ENCODE results near the gene DESI1. TPM values are rescaled to one million over a fixed set of nuclear protein-coding genes. Genes with fewer than 3 reads are reported as not detected.
"Not testable (repeated sequence)": the region's sequence is repeated elsewhere in the genome, so short reads cannot be mapped to it uniquely, and the experiment has no call there.

The DESI1 gene
- 17.9 TPM for total RNA-seq

- no peak for FAIRE-seq
- DNase-seq (ENCODE audit: low spot score in 2 of 2): no peak
Measured at GRCh38 chr22:41620589-41621098, at the start of gene DESI1. Gene DESI1, minus strand, starts transcription at chr22:41621043. Its CDS starts 204 bp downstream, at chr22:41620839.

- FAIRE-seq: no peak
- DNase-seq (ENCODE audit: low spot score in 2 of 2): no peak
Measured at GRCh38 chr22:41668971-41669911, 48.4 kb upstream of the DESI1 start.

- FAIRE-seq (no peak), DNase-seq (ENCODE audit: low spot score in 2 of 2) (no peak)
Measured at GRCh38 chr22:41664951-41665350, 44.1 kb upstream of the DESI1 start.

GRCh38 chr22:41664490-41664889 is 43.6 kb upstream of the DESI1 start:
- FAIRE-seq: no peak
- no peak for DNase-seq (ENCODE audit: low spot score in 2 of 2)

GRCh38 chr22:41663594-41663993 is 42.8 kb upstream of the DESI1 start:
- FAIRE-seq; DNase-seq (ENCODE audit: low spot score in 2 of 2): not testable (repeated sequence)

- DNase-seq (ENCODE audit: low spot score in 2 of 2) (no peak), FAIRE-seq (no peak)
Measured at GRCh38 chr22:41661713-41662112, 40.9 kb upstream of the DESI1 start.

GRCh38 chr22:41661088-41661487 is 40.2 kb upstream of the DESI1 start:
- DNase-seq (ENCODE audit: low spot score in 2 of 2): no peak

GRCh38 chr22:41660416-41660815 is 39.6 kb upstream of the DESI1 start:
- no peak for DNase-seq (ENCODE audit: low spot score in 2 of 2)
- no peak for FAIRE-seq

More at GRCh38 chr22:41661088-41661487, 40.2 kb upstream of the DESI1 start:
- FAIRE-seq: no peak

- FAIRE-seq (no peak), DNase-seq (ENCODE audit: low spot score in 2 of 2) (no peak)
Measured at GRCh38 chr22:41659941-41660340, 39.1 kb upstream of the DESI1 start.

- DNase-seq (ENCODE audit: low spot score in 2 of 2): no peak
Measured at GRCh38 chr22:41658869-41659268, 38.0 kb upstream of the DESI1 start.

GRCh38 chr22:41657709-41658108 is 36.9 kb upstream of the DESI1 start:
- no peak for FAIRE-seq
- DNase-seq (ENCODE audit: low spot score in 2 of 2): no peak

More at GRCh38 chr22:41658869-41659268, 38.0 kb upstream of the DESI1 start:
- no peak for FAIRE-seq

- FAIRE-seq (no peak), DNase-seq (ENCODE audit: low spot score in 2 of 2) (no peak)
Measured at GRCh38 chr22:41656556-41656955, 35.7 kb upstream of the DESI1 start.

GRCh38 chr22:41654322-41654721 is 33.5 kb upstream of the DESI1 start:
- no peak for DNase-seq (ENCODE audit: low spot score in 2 of 2)
- no peak for FAIRE-seq

GRCh38 chr22:41650821-41651220 is 30.0 kb upstream of the DESI1 start:
- FAIRE-seq: no peak

GRCh38 chr22:41650229-41650628 is 29.4 kb upstream of the DESI1 start:
- DNase-seq (ENCODE audit: low spot score in 2 of 2): no peak
- FAIRE-seq: no peak

More at GRCh38 chr22:41650821-41651220, 30.0 kb upstream of the DESI1 start:
- no peak for DNase-seq (ENCODE audit: low spot score in 2 of 2)

GRCh38 chr22:41648432-41648831 is 27.6 kb upstream of the DESI1 start:
- no peak for FAIRE-seq
- no peak for DNase-seq (ENCODE audit: low spot score in 2 of 2)

- DNase-seq (ENCODE audit: low spot score in 2 of 2) (no peak), FAIRE-seq (no peak)
Measured at GRCh38 chr22:41647771-41648170, 26.9 kb upstream of the DESI1 start.

GRCh38 chr22:41642331-41643110 is 21.7 kb upstream of the DESI1 start:
- DNase-seq (ENCODE audit: low spot score in 2 of 2): no peak
- FAIRE-seq: no peak

GRCh38 chr22:41641854-41642253 is 21.0 kb upstream of the DESI1 start:
- no peak for FAIRE-seq

GRCh38 chr22:41638748-41639147 is 17.9 kb upstream of the DESI1 start:
- no peak for DNase-seq (ENCODE audit: low spot score in 2 of 2)
- FAIRE-seq: no peak

More at GRCh38 chr22:41641854-41642253, 21.0 kb upstream of the DESI1 start:
- no peak for DNase-seq (ENCODE audit: low spot score in 2 of 2)

GRCh38 chr22:41638124-41638523 is 17.3 kb upstream of the DESI1 start:
- FAIRE-seq: no peak
- DNase-seq (ENCODE audit: low spot score in 2 of 2): no peak

Data from frontal cortex (tissue), 4 donors.